ENCODE data around the gene INSR.

DNA sequence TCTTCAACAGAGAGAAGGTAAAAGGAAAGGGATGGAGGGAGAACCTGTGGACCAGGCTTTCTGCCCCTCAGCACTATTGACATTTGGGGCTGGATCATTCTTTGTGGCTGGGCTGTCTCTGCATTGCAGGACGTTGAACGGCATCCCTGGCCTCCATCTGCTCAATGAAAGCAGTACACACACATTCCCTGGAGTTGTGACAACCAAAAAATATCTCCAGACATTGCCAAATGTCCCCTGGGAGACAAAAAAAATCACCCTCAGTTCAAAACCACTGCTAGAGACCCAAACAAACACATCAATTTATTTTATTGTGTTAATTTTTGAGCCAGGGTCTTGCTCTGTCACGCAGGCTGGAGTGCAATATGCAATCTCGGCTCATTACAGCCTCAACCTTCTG lies 43.3 kb downstream of the INSR start:
- TF ChIP-seq EZH2phosphoT487 (IDR thresholded peaks at IDR 0.05; ENCODE audit: insufficient read depth, low read depth): no peak
- TF ChIP-seq EZH2 (IDR thresholded peaks at IDR 0.05; ENCODE audit: insufficient read depth, poor library complexity, severe bottlenecking): no peak
